Hepatocyte (in vitro differentiated cells): ENCODE data around the gene TOP1. TPM values are rescaled to one million over a fixed set of nuclear protein-coding genes. Genes with fewer than 3 reads are reported as not detected.
A peak's percentile ranks its signal among the peaks of the same experiment; 100 is the strongest.

Source experiments
- DNase-seq: peaks from one replicate; pipeline ENCODE4 v3.0.0-alpha.2; 2016; ENCODE audit warnings: low spot score
- H2AFZ ChIP-seq: fragments of 200-600 bp; sonication (generic); 2 replicates; pipeline ENCODE4 v1.6.0; 2016; ENCODE audit warnings: antibody characterized with exemption, mild to moderate bottlenecking
- H3K27ac ChIP-seq: fragments of 200-600 bp; sonication (generic); 2 replicates; pipeline ENCODE4 v1.5.1; 2016; ENCODE audit warnings: mild to moderate bottlenecking
- H3K27me3 ChIP-seq: fragments of 200-600 bp; sonication (generic); 2 replicates; pipeline ENCODE4 v1.6.1; 2016
- H3K36me3 ChIP-seq: fragments of 200-600 bp; sonication (generic); replicated peaks from 2 replicates; pipeline ENCODE4 v1.5.1; 2016; ENCODE audit warnings: low read depth; ENCODE audit not compliant: insufficient read depth
- H3K4me1 ChIP-seq: fragments of 200-600 bp; sonication (generic); 2 replicates; pipeline ENCODE4 v1.5.1; 2016; ENCODE audit warnings: mild to moderate bottlenecking, moderate library complexity; ENCODE audit not compliant: insufficient read depth
- H3K4me2 ChIP-seq: fragments of 200-600 bp; sonication (generic); 2 replicates; pipeline ENCODE4 v1.6.0; 2016
- H3K4me3 ChIP-seq: fragments of 200-600 bp; sonication (generic); 2 replicates; pipeline ENCODE4 v1.5.1; 2016; ENCODE audit warnings: mild to moderate bottlenecking
- H3K79me2 ChIP-seq: fragments of 200-600 bp; sonication (generic); 2 replicates; pipeline ENCODE4 v1.6.0; 2017; ENCODE audit warnings: mild to moderate bottlenecking
- H3K9me2 ChIP-seq: fragments of 200-600 bp; sonication (generic); replicated peaks from 2 replicates; pipeline ENCODE4 v1.6.0; 2017; ENCODE audit warnings: mild to moderate bottlenecking; ENCODE audit not compliant: insufficient read depth
- H3K9me3 ChIP-seq: fragments of 200-600 bp; sonication (generic); 2 replicates; pipeline ENCODE4 v1.5.1; 2016; ENCODE audit warnings: low read depth, mild to moderate bottlenecking
- H4K20me1 ChIP-seq: fragments of 200-600 bp; sonication (generic); 2 replicates; pipeline ENCODE4 v1.6.0; 2016; ENCODE audit warnings: mild to moderate bottlenecking; ENCODE audit not compliant: insufficient read depth, poor library complexity, severe bottlenecking
- EZH2 ChIP-seq: fragments of 200-600 bp; sonication (generic); IDR thresholded peaks from 2 replicates; pipeline ENCODE4 v1.6.1; 2016; ENCODE audit warnings: antibody characterized with exemption, mild to moderate bottlenecking, borderline replicate concordance
- EZH2phosphoT487 ChIP-seq: fragments of 200-600 bp; sonication (generic); IDR thresholded peaks from one replicate; pipeline ENCODE4 v1.6.1; 2018; ENCODE audit warnings: antibody characterized with exemption, mild to moderate bottlenecking, low read depth, moderate library complexity; ENCODE audit not compliant: unreplicated experiment, severe bottlenecking
- WGBS: methylation state at CpG from one replicate; pipeline ENCODE4 v1.1.6; 2016; ENCODE audit warnings: low lambda C conversion rate; ENCODE audit errors: missing lambda C conversion rate; 5-methylcytosine and 5-hydroxymethylcytosine counted together
- polyA plus RNA-seq: library from polyadenylated mRNA; unstranded; fragments of >200 nt; fragmentation: Nextera tagmentation; extraction: Ambion mirVana; gene quantifications from 2 replicates; pipeline ENCODE4 v1.2.1, GENCODE V29; 2016
- total RNA-seq: library from RNA; depleted of rRNA; stranded (reverse); fragments of >200 nt; gene quantifications from 2 replicates; pipeline ENCODE4 v1.2.3, GENCODE V29; 2014
- TF ChIP-seq, protein P1 (sequence below): fragments of 200-600 bp; sonication (generic); IDR thresholded peaks from 2 replicates; pipeline ENCODE4 v1.5.1; 2016; ENCODE audit warnings: antibody characterized with exemption, mild to moderate bottlenecking; ENCODE audit not compliant: poor library complexity

Gene TOP1
- total and polyA plus RNA-seq, 2 experiments from 2014 or later = 28.3 to 38.2 TPM

DNA sequence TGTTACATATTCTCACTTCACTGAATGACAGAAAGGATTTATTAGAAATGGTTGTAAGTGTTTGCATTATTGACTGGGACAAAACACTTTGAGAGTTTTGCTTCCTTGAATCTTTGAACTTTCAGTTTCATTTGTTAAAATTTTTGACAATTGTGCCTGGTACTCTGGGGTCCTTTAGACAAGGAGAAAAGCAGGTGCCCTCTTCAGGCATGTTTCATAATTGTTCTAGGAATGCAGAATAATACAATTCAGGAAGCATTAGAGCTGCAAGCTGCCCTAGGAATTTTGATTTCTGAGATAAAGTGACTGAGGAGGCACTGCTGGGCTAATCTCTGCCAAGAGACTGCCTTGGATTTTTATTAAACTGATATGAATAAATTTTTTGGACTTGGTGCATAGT lies 49.7 kb downstream of the TOP1 start:
- H3K27ac ChIP-seq = no peak overlapping the region
- no peak overlapping the region for H3K4me2 ChIP-seq
- H3K27me3 ChIP-seq = no peaks in the 10 kb centered on the region
- peaks cover 20% of the 10 kb centered on the region for H4K20me1 ChIP-seq
- peaks cover 4% of the 10 kb centered on the region for H3K36me3 ChIP-seq
- peaks cover 59% of the 10 kb centered on the region for H3K79me2 ChIP-seq
- H3K4me1 ChIP-seq = peaks cover 25% of the 10 kb centered on the region
- peak; percentile 32 for DNase-seq
- H3K9me2 ChIP-seq = no peaks in the 10 kb centered on the region
- no peak overlapping the region for H3K4me3 ChIP-seq
- no peak overlapping the region for H2AFZ ChIP-seq
- no peaks in the 10 kb centered on the region for H3K9me3 ChIP-seq
- TF ChIP-seq EZH2phosphoT487 = no peak
- TF ChIP-seq, protein P1, sequence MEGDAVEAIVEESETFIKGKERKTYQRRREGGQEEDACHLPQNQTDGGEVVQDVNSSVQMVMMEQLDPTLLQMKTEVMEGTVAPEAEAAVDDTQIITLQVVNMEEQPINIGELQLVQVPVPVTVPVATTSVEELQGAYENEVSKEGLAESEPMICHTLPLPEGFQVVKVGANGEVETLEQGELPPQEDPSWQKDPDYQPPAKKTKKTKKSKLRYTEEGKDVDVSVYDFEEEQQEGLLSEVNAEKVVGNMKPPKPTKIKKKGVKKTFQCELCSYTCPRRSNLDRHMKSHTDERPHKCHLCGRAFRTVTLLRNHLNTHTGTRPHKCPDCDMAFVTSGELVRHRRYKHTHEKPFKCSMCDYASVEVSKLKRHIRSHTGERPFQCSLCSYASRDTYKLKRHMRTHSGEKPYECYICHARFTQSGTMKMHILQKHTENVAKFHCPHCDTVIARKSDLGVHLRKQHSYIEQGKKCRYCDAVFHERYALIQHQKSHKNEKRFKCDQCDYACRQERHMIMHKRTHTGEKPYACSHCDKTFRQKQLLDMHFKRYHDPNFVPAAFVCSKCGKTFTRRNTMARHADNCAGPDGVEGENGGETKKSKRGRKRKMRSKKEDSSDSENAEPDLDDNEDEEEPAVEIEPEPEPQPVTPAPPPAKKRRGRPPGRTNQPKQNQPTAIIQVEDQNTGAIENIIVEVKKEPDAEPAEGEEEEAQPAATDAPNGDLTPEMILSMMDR = peak; percentile 44
- no peak for TF ChIP-seq EZH2

DNA sequence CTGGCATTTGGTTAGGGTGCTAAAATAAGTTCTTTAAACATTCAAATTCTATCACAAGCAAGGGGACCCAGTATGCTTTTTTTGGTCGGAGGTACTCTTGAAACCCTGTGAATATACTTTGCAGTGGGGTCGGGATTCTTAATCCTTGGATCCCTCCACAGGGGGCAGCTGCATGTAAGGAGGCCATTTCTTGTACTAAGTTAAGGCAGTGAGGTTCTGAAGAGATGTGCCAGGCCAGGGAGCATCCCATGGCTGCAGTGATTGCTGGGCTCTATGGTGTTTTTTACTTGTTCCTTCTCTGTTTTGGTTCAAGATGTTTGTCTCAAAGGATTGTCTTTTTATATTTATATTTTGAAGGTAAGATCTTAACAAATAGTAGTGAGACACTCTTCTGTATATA lies 50.4 kb downstream of the TOP1 start:
- Histone ChIP-seq H3K4me3 (no peak overlapping the region), H3K9me3 (no peaks in the 10 kb centered on the region), H3K79me2 (peaks cover 52% of the 10 kb centered on the region), H3K36me3 (peaks cover 6% of the 10 kb centered on the region), H4K20me1 (peaks cover 14% of the 10 kb centered on the region), H3K27me3 (no peaks in the 10 kb centered on the region), H3K4me2 (no peak overlapping the region), H3K4me1 (peaks cover 23% of the 10 kb centered on the region), H3K27ac (no peak overlapping the region), H2AFZ (no peak overlapping the region), H3K9me2 (no peaks in the 10 kb centered on the region)
- 84% methylated on average over 2 of the region's 2 CpGs for WGBS
- no peak for TF ChIP-seq EZH2phosphoT487
- TF ChIP-seq EZH2 = no peak
- TF ChIP-seq, protein P1 = no peak
- DNase-seq = no peak

DNA sequence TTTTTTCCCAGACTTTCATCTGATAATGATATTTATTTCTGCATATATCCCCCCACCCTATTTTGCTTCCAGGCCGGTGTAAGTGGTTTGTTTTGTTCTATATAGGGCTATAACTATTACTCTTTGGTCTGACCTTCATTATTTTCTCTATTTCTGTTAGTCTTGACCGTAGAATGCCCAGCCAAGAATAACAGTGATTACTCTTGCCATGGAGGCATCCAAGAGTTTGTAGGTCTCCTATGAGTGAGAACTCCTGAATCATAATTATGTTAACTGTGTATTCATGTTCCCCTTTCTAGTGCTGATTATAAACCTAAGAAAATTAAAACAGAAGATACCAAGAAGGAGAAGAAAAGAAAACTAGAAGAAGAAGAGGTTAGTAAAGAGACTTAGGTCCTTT lies 52.2 kb downstream of the TOP1 start:
- TF ChIP-seq EZH2 = no peak
- TF ChIP-seq, protein P1 = no peak
- no peak for TF ChIP-seq EZH2phosphoT487
- no peak overlapping the region for H2AFZ ChIP-seq
- H3K79me2 ChIP-seq = peaks cover 41% of the 10 kb centered on the region
- H3K9me3 ChIP-seq = no peaks in the 10 kb centered on the region
- peaks cover 9% of the 10 kb centered on the region for H3K36me3 ChIP-seq
- no peak for DNase-seq
- no peak overlapping the region for H3K4me2 ChIP-seq
- H3K4me1 ChIP-seq = peaks cover 9% of the 10 kb centered on the region
- H3K9me2 ChIP-seq = no peaks in the 10 kb centered on the region
- H3K4me3 ChIP-seq = no peak overlapping the region
- H3K27ac ChIP-seq = no peak overlapping the region
- no peaks in the 10 kb centered on the region for H3K27me3 ChIP-seq
- H4K20me1 ChIP-seq = peaks cover under 1% of the 10 kb centered on the region
- 96% methylated on average over 2 of the region's 2 CpGs for WGBS

DNA sequence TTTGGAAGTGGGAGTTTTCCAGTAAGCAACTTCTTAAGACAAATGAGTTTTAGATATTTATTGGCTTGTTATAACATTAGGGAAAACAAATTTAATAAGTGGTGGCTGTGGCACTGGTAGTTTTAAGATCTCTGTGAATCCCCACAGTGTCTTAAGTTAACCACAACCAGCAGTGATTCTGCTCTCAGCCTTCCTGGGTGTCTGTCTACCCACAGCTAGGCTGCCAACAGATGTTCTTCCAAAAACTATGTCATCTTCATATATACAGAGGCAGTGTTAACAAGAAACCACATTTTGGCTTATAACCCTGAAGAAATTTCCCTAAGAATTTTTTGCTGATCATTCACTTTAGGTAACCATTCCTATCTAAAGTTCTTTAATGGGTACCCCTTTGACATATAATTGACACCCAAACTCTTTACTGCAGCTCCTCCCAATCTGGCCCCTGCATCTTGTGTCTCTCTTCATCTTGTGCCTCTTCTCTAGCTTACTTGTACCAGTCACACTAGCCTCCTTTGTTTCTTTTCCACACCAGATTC lies 52.7 kb downstream of the TOP1 start:
- Histone ChIP-seq H3K36me3 (peaks cover 9% of the 10 kb centered on the region), H3K4me2 (no peak overlapping the region)

More for the DNA sequence above, 52.7 kb downstream of the TOP1 start:
- Histone ChIP-seq H4K20me1 (no peaks in the 10 kb centered on the region), H3K27me3 (no peaks in the 10 kb centered on the region), H3K27ac (no peak overlapping the region), H3K9me3 (no peaks in the 10 kb centered on the region), H3K9me2 (no peaks in the 10 kb centered on the region), H2AFZ (no peak overlapping the region), H3K79me2 (peaks cover 40% of the 10 kb centered on the region), H3K4me3 (no peak overlapping the region), H3K4me1 (peaks cover 6% of the 10 kb centered on the region)
- TF ChIP-seq, protein P1 = no peak
- TF ChIP-seq EZH2 (no peak), EZH2phosphoT487 (no peak)
- DNase-seq = no peak
